HCT116 (cell line): ENCODE data around the gene STARD3NL. TPM values are rescaled to one million over a fixed set of nuclear protein-coding genes. Genes with fewer than 3 reads are reported as not detected.

Experiments
- ATAC-seq: fragments of 200-7000 bp; cut with Tn5 transposase; 2 replicates; pipeline ENCODE4 v1.9.1; 2020; ENCODE audit warnings: mild to moderate bottlenecking, moderate library complexity
- BruUV-seq: library from RNA; stranded (reverse); fragments of 400-500 nt; replicated peaks from 2 replicates; lab custom pipeline; 2021; lab: Mats Ljungman, UMichigan
- CTCF ChIA-PET: fragments of 300-600 bp; sonication (Branson Sonifier 250); formaldehyde crosslinking; loops from one replicate; lab custom pipeline; 2021; ENCODE audit warnings: antibody characterized with exemption; lab: Charles Lee
- POLR2A ChIA-PET: fragments of 300-600, 350-600 bp; sonication (Branson Sonifier 250); formaldehyde crosslinking; loops from one replicate; lab custom pipeline; 2021; ENCODE audit warnings: antibody characterized with exemption; lab: Charles Lee
- RAD21 ChIA-PET, 2 experiments: fragments of 300-600 bp; sonication (Branson Sonifier 250); formaldehyde crosslinking; loops; one replicate each; lab custom pipeline; 2023; ENCODE audit warnings: low total read pairs in 2 of 2; ENCODE audit not compliant: uncharacterized antibody in 2 of 2, unreplicated experiment in 2 of 2, low non-redundant PET in 1 of 2; lab: Charles Lee
- DNase-seq: peaks from one replicate; pipeline ENCODE4 v3.0.0-alpha.2; 2010; ENCODE audit warnings: low read depth, low spot score
- H2AFZ ChIP-seq: fragments of 200-600 bp; shearing (Covaris generic), sonication (generic); 2 replicates; pipeline ENCODE4 v1.6.1; 2017; ENCODE audit warnings: low read depth, mixed run types, mixed read lengths, antibody characterized with exemption, low read length; ENCODE audit not compliant: poor library complexity, severe bottlenecking
- H3K27ac ChIP-seq: 2 replicates; pipeline ENCODE4 v1.5.1; 2012; ENCODE audit warnings: low read depth, low read length
- H3K27me3 ChIP-seq: fragments of 200-600 bp; sonication (generic); 2 replicates; pipeline ENCODE4 v1.6.1; 2016; ENCODE audit warnings: mixed run types, low read length, mixed read lengths; ENCODE audit not compliant: insufficient read depth
- H3K36me3 ChIP-seq, 2 experiments: fragments of 200-500 bp in 1 of 2; fragments of 200-600 bp in 1 of 2; sonication (Bioruptor generic) in 1 of 2; sonication (generic) in 1 of 2; 2 replicates each; pipeline versions ENCODE4 v1.5.1 to v1.6.1; 2014 to 2016; ENCODE audit warnings: low read length in 2 of 2, inconsistent platforms in 1 of 2, mixed read lengths in 1 of 2, mixed run types in 1 of 2; ENCODE audit not compliant: insufficient read depth in 2 of 2, control insufficient read depth in 1 of 2
- H3K4me1 ChIP-seq, 2 experiments: fragments of 200-600 bp in 1 of 2; sonication (generic) in 1 of 2; 2 replicates each; pipeline versions ENCODE4 v1.5.1 to v1.6.1; 2012 to 2017; ENCODE audit warnings: low read length in 2 of 2, inconsistent platforms in 1 of 2, mild to moderate bottlenecking in 1 of 2, mixed read lengths in 1 of 2, mixed run types in 1 of 2, moderate library complexity in 1 of 2; ENCODE audit not compliant: insufficient read depth in 2 of 2, control insufficient read depth in 1 of 2
- H3K4me2 ChIP-seq: fragments of 200-600 bp; sonication (generic); 2 replicates; pipeline ENCODE4 v1.6.1; 2017; ENCODE audit warnings: mixed run types, low read length, mixed read lengths
- H3K4me3 ChIP-seq, 2 experiments: fragments of 200-600 bp in 1 of 2; sonication (generic) in 1 of 2; replicated peaks in 1 of 2; 2 replicates each; pipeline ENCODE4 v1.5.1; 2011 to 2016; ENCODE audit warnings: low read length in 2 of 2, control low read depth in 1 of 2, low read depth in 1 of 2, mild to moderate bottlenecking in 1 of 2, mixed read lengths in 1 of 2, mixed run types in 1 of 2
- H3K79me2 ChIP-seq: fragments of 200-600 bp; sonication (generic); 2 replicates; pipeline ENCODE4 v1.6.1; 2017; ENCODE audit warnings: mild to moderate bottlenecking, mixed run types, low read length, moderate library complexity, mixed read lengths; ENCODE audit not compliant: insufficient read depth
- H3K9ac ChIP-seq: fragments of 200-600 bp; sonication (generic); 2 replicates; pipeline ENCODE4 v1.6.1; 2016; ENCODE audit warnings: low read length, mixed read lengths
- H3K9me2 ChIP-seq: fragments of 200-600 bp; sonication (generic), shearing (Covaris generic); 2 replicates; pipeline ENCODE4 v1.6.1; 2017; ENCODE audit warnings: mixed run types, mild to moderate bottlenecking, moderate library complexity; ENCODE audit not compliant: insufficient read depth
- H3K9me3 ChIP-seq, 2 experiments: fragments of 200-500 bp in 1 of 2; fragments of 200-600 bp in 1 of 2; sonication (Bioruptor generic) in 1 of 2; sonication (generic) in 1 of 2; 2 replicates each; pipeline ENCODE4 v1.6.1; 2014 to 2017; ENCODE audit warnings: low read length in 2 of 2, mixed read lengths in 2 of 2, inconsistent platforms in 1 of 2, low read depth in 1 of 2, mild to moderate bottlenecking in 1 of 2, mixed run types in 1 of 2, moderate library complexity in 1 of 2; ENCODE audit not compliant: control insufficient read depth in 1 of 2, insufficient read depth in 1 of 2
- H4K20me1 ChIP-seq: fragments of 200-600 bp; sonication (generic), shearing (Covaris generic); 2 replicates; pipeline ENCODE4 v1.6.1; 2017; ENCODE audit warnings: mixed run types, mild to moderate bottlenecking, moderate library complexity; ENCODE audit not compliant: insufficient read depth
- CBX3 ChIP-seq: IDR thresholded peaks from 2 replicates; pipeline ENCODE4 v1.6.1; 2012; ENCODE audit warnings: low read depth
- CTCF ChIP-seq, 3 experiments: fragments of 200-600 bp in 1 of 3; sonication (generic) in 1 of 3; IDR thresholded peaks in 2 of 3; conservative IDR thresholded peaks in 1 of 3; 2 replicates each; pipeline ENCODE4 v1.5.1; 2012 to 2017; ENCODE audit warnings: low read depth in 2 of 3, low read length in 2 of 3, antibody characterized with exemption in 1 of 3, borderline replicate concordance in 1 of 3, control low read depth in 1 of 3, mild to moderate bottlenecking in 1 of 3, mixed read lengths in 1 of 3, mixed run types in 1 of 3, moderate library complexity in 1 of 3; ENCODE audit not compliant: insufficient read depth in 1 of 3
- EGR1 ChIP-seq: IDR thresholded peaks from 2 replicates; pipeline ENCODE4 v1.6.1; 2012; ENCODE audit warnings: low read depth
- ELF1 ChIP-seq: IDR thresholded peaks from 2 replicates; pipeline ENCODE4 v1.6.1; 2012; ENCODE audit warnings: low read depth, borderline replicate concordance
- EZH2 ChIP-seq: fragments of 200-600 bp; sonication (generic); IDR thresholded peaks from 2 replicates; pipeline ENCODE4 v1.6.1; 2017; ENCODE audit warnings: antibody characterized with exemption, mixed run types
- FOSL1 ChIP-seq: IDR thresholded peaks from 2 replicates; pipeline ENCODE4 v1.6.1; 2012; ENCODE audit warnings: low read depth
- JUND ChIP-seq: IDR thresholded peaks from 2 replicates; pipeline ENCODE4 v1.6.1; 2012
- MAX ChIP-seq: IDR thresholded peaks from 2 replicates; pipeline ENCODE4 v1.6.1; 2012
- RAD21 ChIP-seq: IDR thresholded peaks from 2 replicates; pipeline ENCODE4 v1.6.1; 2012; ENCODE audit warnings: low read depth, mild to moderate bottlenecking
- REST ChIP-seq: IDR thresholded peaks from 2 replicates; pipeline ENCODE4 v1.6.1; 2012; ENCODE audit warnings: low read depth
- SRF ChIP-seq: IDR thresholded peaks from 2 replicates; pipeline ENCODE4 v1.6.1; 2012; ENCODE audit warnings: low read depth
- TCF7L2 ChIP-seq: IDR thresholded peaks from 2 replicates; pipeline ENCODE4 v1.7.0; 2011; ENCODE audit warnings: borderline replicate concordance, inconsistent platforms; ENCODE audit not compliant: insufficient read depth, insufficient read length; ENCODE audit errors: extremely low read depth
- YY1 ChIP-seq: IDR thresholded peaks from 2 replicates; pipeline ENCODE4 v1.6.1; 2011; ENCODE audit warnings: low read length, low read depth, moderate library complexity, mild to moderate bottlenecking; ENCODE audit not compliant: insufficient replicate concordance; ENCODE audit errors: extremely low read depth
- ZNF274 ChIP-seq: fragments of 200-500 bp; sonication (Bioruptor generic); IDR thresholded peaks from 2 replicates; pipeline ENCODE4 v1.6.1; 2014; ENCODE audit warnings: mild to moderate bottlenecking, low read depth, low read length, inconsistent platforms
- intact Hi-C: fragments of 100-400 bp; cut with micrococcal nuclease; formaldehyde crosslinking; loops from 2 replicates; pipeline ENCODE4 v1.10.0; 2022
- total RNA-seq: library from RNA; stranded (reverse); gene quantifications from one replicate; pipeline ENCODE4 v1.2.1, GENCODE V29; 2021; ENCODE audit not compliant: unreplicated experiment

STARD3NL gene
- total RNA-seq, 1 experiment from 2014 or later: 32.0 TPM

GRCh38 chr7:38142736-38143135 is 35.3 kb upstream of the STARD3NL start:
- no peaks in the 10 kb centered on the region for H4K20me1 ChIP-seq
- POLR2A ChIA-PET: no interaction called here
- CTCF ChIA-PET: no interaction called here
- TF ChIP-seq TCF7L2: no peak
- no peak for TF ChIP-seq CBX3
- no peak for TF ChIP-seq FOSL1
- no peaks in the 10 kb centered on the region for H3K27me3 ChIP-seq
- no peaks in the 10 kb centered on the region for H3K9me2 ChIP-seq
- no peak overlapping the region for H3K27ac ChIP-seq
- DNase-seq: no peak
- no peak for ATAC-seq
- no peak overlapping the region for H3K9ac ChIP-seq
- no peak overlapping the region for H3K4me3 ChIP-seq
- no peaks in the 10 kb centered on the region for H3K9me3 ChIP-seq
- intact Hi-C loops: no loop called here
- no TSS peak for BruUV-seq
- no peaks in the 10 kb centered on the region for H3K79me2 ChIP-seq
- RAD21 ChIA-PET: no interaction called here
- H3K4me1 ChIP-seq: no peaks in the 10 kb centered on the region
- H3K4me2 ChIP-seq: no peak overlapping the region
- H2AFZ ChIP-seq: no peak overlapping the region
- no peaks in the 10 kb centered on the region for H3K36me3 ChIP-seq

GRCh38 chr7:38147005-38147404 is 31.0 kb upstream of the STARD3NL start:
- H3K4me3 ChIP-seq: no peak overlapping the region
- RAD21 ChIA-PET: no interaction called here
- POLR2A ChIA-PET: no interaction called here
- no peaks in the 10 kb centered on the region for H3K9me2 ChIP-seq
- H3K27ac ChIP-seq: no peak overlapping the region
- DNase-seq (no peak), ATAC-seq (no peak)
- intact Hi-C loops: no loop called here
- no peaks in the 10 kb centered on the region for H3K27me3 ChIP-seq
- H2AFZ ChIP-seq: no peak overlapping the region
- no peaks in the 10 kb centered on the region for H4K20me1 ChIP-seq
- no peaks in the 10 kb centered on the region for H3K79me2 ChIP-seq
- no TSS peak for BruUV-seq
- H3K9ac ChIP-seq: no peak overlapping the region
- CTCF ChIA-PET: interaction anchor here (1.4 kb wide), 1 partner anchor 69 kb away, joined by 4 read pairs; no protein-coding TSS in a partner anchor
- H3K4me1 ChIP-seq: no peaks in the 10 kb centered on the region
- no peaks in the 10 kb centered on the region for H3K36me3 ChIP-seq
- H3K4me2 ChIP-seq: no peak overlapping the region
- no peaks in the 10 kb centered on the region for H3K9me3 ChIP-seq
- no peak for TF ChIP-seq REST
- no peak for TF ChIP-seq TCF7L2
- TF ChIP-seq ELF1: no peak
- TF ChIP-seq SRF: no peak
- TF ChIP-seq RAD21: no peak
- TF ChIP-seq EGR1: no peak
- TF ChIP-seq ZNF274: no peak
- no peak for TF ChIP-seq EZH2
- no peak for TF ChIP-seq CBX3
- no peak for TF ChIP-seq YY1
- no peak for TF ChIP-seq MAX
- no peak for TF ChIP-seq JUND
- TF ChIP-seq CTCF (IDR thresholded peaks at IDR 0.05 in 2 of 3, conservative IDR thresholded peaks at IDR 0.05 in 1 of 3; ENCODE audit: borderline replicate concordance in 1 of 3, insufficient read depth in 1 of 3, low read depth in 2 of 3, low read length in 2 of 3): no peak
